Left lung (tissue), 10 donors: ENCODE results near the gene RPTOR. TPM values are rescaled to one million over a fixed set of nuclear protein-coding genes. Genes with fewer than 3 reads are reported as not detected.

Experiments used
- ATAC-seq: fragments of 200-7000 bp; cut with Tn5 transposase; one replicate; pipeline ENCODE4 v1.9.1; 2020; ENCODE audit warnings: moderate library complexity
- DNase-seq, 4 donors: peaks; one replicate each; pipeline ENCODE4 v3.0.0-alpha.2; 2013 to 2020
- H3K27ac ChIP-seq, 2 donors: fragments of 200-600 bp; sonication (generic) in 1 of 2; one replicate each; pipeline versions ENCODE4 v1.5.0 to v1.8.0; 2020 to 2021
- H3K27me3 ChIP-seq, 2 donors: fragments of 200-600 bp; sonication (generic) in 1 of 2; one replicate each; pipeline versions ENCODE4 v1.5.0 to v1.8.0; 2020 to 2021
- H3K36me3 ChIP-seq, 2 donors: fragments of 200-600 bp; sonication (generic) in 1 of 2; one replicate each; pipeline versions ENCODE4 v1.5.0 to v1.8.0; 2020 to 2021
- H3K4me1 ChIP-seq, 2 donors: fragments of 200-600 bp; one replicate each; pipeline ENCODE4 v1.8.0; 2021
- H3K4me3 ChIP-seq, 2 donors: fragments of 200-600 bp; sonication (generic) in 1 of 2; one replicate each; pipeline versions ENCODE4 v1.5.0 to v1.8.0; 2020 to 2021; ENCODE audit warnings: mild to moderate bottlenecking in 1 of 2
- H3K9me3 ChIP-seq, 2 donors: fragments of 200-600 bp; sonication (generic) in 1 of 2; one replicate each; pipeline versions ENCODE4 v1.5.0 to v1.8.0; 2020 to 2021
- intact Hi-C, 2 donors: fragments of 100-400 bp; cut with DNase I; formaldehyde crosslinking; loops; one replicate each; pipeline versions ENCODE4 v1.11.2 to v1.14.2; 2022
- polyA plus RNA-seq, 6 donors: library from polyadenylated mRNA; unstranded; fragments of 120-200 nt; gene quantifications; one replicate each; pipeline ENCODE4 v1.2.1, GENCODE V29; 2013; ENCODE audit not compliant: insufficient read length in 6 of 6
- total RNA-seq, 2 donors: library from RNA; stranded (reverse); fragmentation: NEBNext Ultra II Directional; extraction: Animal tissue kit (Norgen Biotek cat#: 25700); gene quantifications; one replicate each; pipeline ENCODE4 v1.2.1, GENCODE V29; 2021
- TF ChIP-seq, protein P1 (sequence below), 2 donors: fragments of 200-600 bp; sonication (generic) in 1 of 2; IDR thresholded peaks; one replicate each; pipeline versions ENCODE4 v1.5.0 to v1.8.0; 2021; ENCODE audit warnings: antibody characterized with exemption in 2 of 2
- donor health status: DM: no; HTN: yes; CAD: no.
- donor health status: DM: no; HTN: no; CAD: no.

Gene RPTOR
- total and polyA plus RNA-seq, 8 donors = 14.2 to 39.2 (median 20.7) TPM

DNA sequence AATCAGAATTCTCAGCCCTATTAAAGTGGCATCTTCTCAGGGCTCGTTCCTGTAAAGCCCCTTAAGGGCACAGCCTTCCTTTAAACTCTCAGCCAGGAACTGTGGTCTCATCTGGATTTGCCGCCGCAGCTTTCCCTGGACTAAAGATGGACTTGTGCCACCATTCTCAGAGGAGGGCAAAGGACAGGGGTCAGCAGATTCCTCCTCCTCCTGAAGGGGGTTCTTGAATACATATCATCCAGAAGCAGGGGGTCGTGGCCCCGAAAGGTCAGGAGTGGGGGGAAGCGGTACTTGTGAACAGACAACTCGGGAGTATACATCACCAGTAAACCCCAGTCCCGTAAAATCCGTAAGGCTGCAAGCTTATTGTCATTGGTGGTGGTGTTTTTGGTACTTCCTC lies 174.8 kb downstream of the RPTOR start:
- ATAC-seq = no peak
- H3K9me3 ChIP-seq = no peaks in the 10 kb centered on the region
- TF ChIP-seq, protein P1, sequence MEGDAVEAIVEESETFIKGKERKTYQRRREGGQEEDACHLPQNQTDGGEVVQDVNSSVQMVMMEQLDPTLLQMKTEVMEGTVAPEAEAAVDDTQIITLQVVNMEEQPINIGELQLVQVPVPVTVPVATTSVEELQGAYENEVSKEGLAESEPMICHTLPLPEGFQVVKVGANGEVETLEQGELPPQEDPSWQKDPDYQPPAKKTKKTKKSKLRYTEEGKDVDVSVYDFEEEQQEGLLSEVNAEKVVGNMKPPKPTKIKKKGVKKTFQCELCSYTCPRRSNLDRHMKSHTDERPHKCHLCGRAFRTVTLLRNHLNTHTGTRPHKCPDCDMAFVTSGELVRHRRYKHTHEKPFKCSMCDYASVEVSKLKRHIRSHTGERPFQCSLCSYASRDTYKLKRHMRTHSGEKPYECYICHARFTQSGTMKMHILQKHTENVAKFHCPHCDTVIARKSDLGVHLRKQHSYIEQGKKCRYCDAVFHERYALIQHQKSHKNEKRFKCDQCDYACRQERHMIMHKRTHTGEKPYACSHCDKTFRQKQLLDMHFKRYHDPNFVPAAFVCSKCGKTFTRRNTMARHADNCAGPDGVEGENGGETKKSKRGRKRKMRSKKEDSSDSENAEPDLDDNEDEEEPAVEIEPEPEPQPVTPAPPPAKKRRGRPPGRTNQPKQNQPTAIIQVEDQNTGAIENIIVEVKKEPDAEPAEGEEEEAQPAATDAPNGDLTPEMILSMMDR (IDR thresholded peaks at IDR 0.05) = no peak

DNA sequence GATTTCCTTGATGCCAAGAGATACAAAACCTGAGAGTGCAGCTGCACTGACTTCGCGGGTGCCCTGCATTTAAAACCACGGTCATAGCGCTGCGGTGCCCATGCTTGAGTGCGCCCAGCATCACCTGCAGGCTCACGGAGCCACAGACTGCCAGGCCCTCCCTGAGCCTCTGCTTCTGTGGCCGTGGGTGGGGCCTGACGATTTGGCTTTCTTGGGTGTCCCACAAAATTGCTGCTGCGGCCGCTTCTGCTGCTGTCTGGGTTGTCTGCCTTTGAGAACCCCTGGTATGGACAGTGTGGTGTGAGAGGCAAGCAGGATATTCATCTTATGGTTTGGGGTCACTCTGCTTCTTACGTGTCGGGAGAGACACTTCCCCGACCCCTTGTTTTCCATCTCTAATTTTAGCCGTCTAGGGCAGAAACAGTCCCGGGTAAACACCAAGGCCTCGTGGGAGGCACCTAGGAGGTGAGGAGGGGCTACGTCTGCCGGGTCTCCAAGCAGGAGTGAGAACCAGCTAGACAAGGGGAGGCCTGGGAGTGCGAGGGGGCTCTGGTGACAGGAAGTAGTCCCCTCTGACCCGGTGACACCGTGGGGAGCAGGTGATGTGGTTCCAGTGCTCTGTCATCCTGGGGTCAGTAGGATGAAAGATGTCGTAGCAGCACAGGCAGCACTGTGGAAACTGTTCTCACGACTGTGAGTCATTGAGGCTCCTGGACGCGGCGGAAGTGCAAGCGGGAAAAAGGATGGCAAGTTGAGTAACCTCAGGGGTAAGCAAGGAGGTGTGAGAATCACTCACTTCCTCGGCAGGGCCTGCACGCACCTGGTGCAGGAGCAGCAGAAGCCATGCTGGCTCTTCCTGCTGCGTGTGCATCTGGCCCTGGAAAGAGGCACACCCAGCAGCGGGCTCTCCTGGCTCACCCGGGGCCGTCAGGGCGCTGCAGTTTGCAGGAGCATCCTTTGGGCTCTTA lies 176.3 kb downstream of the RPTOR start:
- H3K27me3 ChIP-seq = no peaks in the 10 kb centered on the region
- H3K4me1 ChIP-seq = no peaks in the 10 kb centered on the region
- H3K9me3 ChIP-seq = no peaks in the 10 kb centered on the region
- TF ChIP-seq, protein P1 (IDR thresholded peaks at IDR 0.05) = no peak
- H3K36me3 ChIP-seq = no peaks in the 10 kb centered on the region
- DNase-seq (peak in 1 of 4 donors; percentile 69), ATAC-seq (no peak)
- no peak overlapping the region for H3K27ac ChIP-seq
- H3K4me3 ChIP-seq = no peak overlapping the region
- intact Hi-C loops = no loop called here

More for the DNA sequence above, 174.8 kb downstream of the RPTOR start:
- intact Hi-C loops = no loop called here
- H3K27me3 ChIP-seq = no peaks in the 10 kb centered on the region
- no peak overlapping the region for H3K27ac ChIP-seq
- no peaks in the 10 kb centered on the region for H3K4me1 ChIP-seq
- no peak for DNase-seq
- no peaks in the 10 kb centered on the region for H3K36me3 ChIP-seq
- no peak overlapping the region for H3K4me3 ChIP-seq

GRCh38 chr17:80722661-80723060 lies 178.0 kb downstream of the RPTOR start:
- H3K4me1 ChIP-seq = no peaks in the 10 kb centered on the region
- H3K36me3 ChIP-seq = no peaks in the 10 kb centered on the region
- no peaks in the 10 kb centered on the region for H3K27me3 ChIP-seq
- intact Hi-C loops = no loop called here
- TF ChIP-seq, protein P1 (IDR thresholded peaks at IDR 0.05) = no peak
- no peak for ATAC-seq
- no peak overlapping the region for H3K4me3 ChIP-seq
- H3K9me3 ChIP-seq = no peaks in the 10 kb centered on the region
- H3K27ac ChIP-seq = no peak overlapping the region
- no peak for DNase-seq

DNA sequence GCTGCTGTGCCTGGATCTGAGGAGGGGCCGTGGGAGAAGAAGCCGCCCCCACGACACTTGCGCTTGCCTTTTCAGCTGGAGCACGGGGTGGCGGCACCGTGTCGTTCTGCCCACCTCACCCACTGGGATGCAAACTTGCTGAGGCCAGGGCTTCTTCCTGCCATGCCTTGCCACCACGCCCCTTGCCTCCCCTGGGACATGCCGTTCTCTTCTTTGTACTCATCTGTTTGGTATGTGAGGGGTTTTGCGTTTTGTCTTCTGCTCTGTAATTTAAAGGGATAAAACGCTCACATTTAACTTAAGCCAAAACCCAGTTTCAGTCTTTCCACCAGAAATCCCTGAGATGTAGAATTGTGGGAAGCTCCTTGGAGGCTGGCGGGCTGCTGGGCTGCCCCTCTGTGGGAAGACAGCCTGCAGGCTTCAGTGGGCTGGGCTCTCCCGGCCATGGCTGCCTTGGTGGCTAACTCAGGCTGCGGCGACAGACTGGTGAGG lies 180.2 kb downstream of the RPTOR start:
- DNase-seq (no peak), ATAC-seq (no peak)
- Histone ChIP-seq H3K36me3 (no peaks in the 10 kb centered on the region), H3K27ac (no peak overlapping the region), H3K4me3 (no peak overlapping the region), H3K9me3 (no peaks in the 10 kb centered on the region), H3K27me3 (no peaks in the 10 kb centered on the region), H3K4me1 (peaks cover 0 to 3% of the 10 kb centered on the region in 2 donors)
- intact Hi-C loops = no loop called here
- TF ChIP-seq, protein P1 (IDR thresholded peaks at IDR 0.05) = no peak

DNA sequence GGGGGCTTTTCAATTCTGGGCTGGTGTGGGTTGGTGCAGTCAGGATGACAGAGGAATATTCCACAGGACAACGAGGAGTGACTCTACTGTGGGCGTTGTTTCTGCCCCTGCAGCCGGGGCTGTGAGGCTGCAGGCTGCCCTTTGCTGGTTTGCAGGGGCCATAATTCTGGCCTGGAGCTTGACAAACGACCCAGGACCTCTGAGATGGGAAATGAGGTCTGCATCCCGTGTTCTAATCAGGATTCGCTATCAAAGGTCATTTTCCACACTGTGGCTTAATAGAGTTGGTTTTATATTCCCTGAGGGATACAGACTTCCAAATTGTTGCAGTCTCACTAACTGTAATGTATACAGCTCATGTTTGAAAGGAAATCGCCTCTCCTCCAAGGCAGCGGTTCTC lies 180.9 kb downstream of the RPTOR start:
- no peaks in the 10 kb centered on the region for H3K27me3 ChIP-seq
- H3K36me3 ChIP-seq = no peaks in the 10 kb centered on the region
- no peaks in the 10 kb centered on the region for H3K9me3 ChIP-seq
- intact Hi-C loops = no loop called here
- H3K27ac ChIP-seq = no peak overlapping the region
- H3K4me3 ChIP-seq = no peak overlapping the region
- H3K4me1 ChIP-seq = peaks cover 0 to 4% of the 10 kb centered on the region in 2 donors
- TF ChIP-seq, protein P1 (IDR thresholded peaks at IDR 0.05) = no peak
- DNase-seq (no peak), ATAC-seq (no peak)
